ENCODE results near the gene LMF1.

GRCh38 chr16:976389-976931 lies 5.7 kb upstream of the LMF1 start:
- TF ChIP-seq POLR2A (IDR thresholded peaks at IDR 0.05; ENCODE audit: low read length) (no peak), GATA1 (IDR thresholded peaks at IDR 0.05; ENCODE audit: low read depth, low read length) (no peak)
